ENCODE measurements around the gene FKBP1B.

Gene FKBP1B

GRCh38 chr2:24047703-24048033 lies 1.9 kb upstream of the FKBP1B start:
- TF ChIP-seq EZH2phosphoT487 (IDR thresholded peaks at IDR 0.05; ENCODE audit: low read length) = no peak
- no peak for TF ChIP-seq CTCF (IDR thresholded peaks at IDR 0.05; ENCODE audit: low read length)
- no peak for TF ChIP-seq EZH2 (optimal IDR thresholded peaks at IDR 0.05; ENCODE audit: low read depth, low read length)
- Histone ChIP-seq H3K4me2 (ENCODE audit: low read depth, low read length) (peak overlapping the region; percentile 52; the same call in 1 of the 2 replicates), H3K27me3 (replicated peaks; ENCODE audit: insufficient read depth, low read length) (peaks cover 13% of the 10 kb centered on the region), H3K9ac (ENCODE audit: low read length) (no peak overlapping the region), H3K4me1 (ENCODE audit: low read length) (peaks cover 11% of the 10 kb centered on the region), H3K36me3 (replicated peaks; ENCODE audit: insufficient read depth, low read length) (no peaks in the 10 kb centered on the region), H3K9me3 (replicated peaks; ENCODE audit: insufficient read depth, low read length) (no peaks in the 10 kb centered on the region), H4K20me1 (ENCODE audit: insufficient read depth, low read length) (no peaks in the 10 kb centered on the region), H3K27ac (ENCODE audit: low read length) (no peak overlapping the region), H3K79me2 (ENCODE audit: low read length) (peaks cover 11% of the 10 kb centered on the region), H3K4me3 (ENCODE audit: low read length) (no peak overlapping the region; the same call in 1 of the 2 replicates), H3K9me2 (replicated peaks; ENCODE audit: insufficient read depth, low read length) (no peaks in the 10 kb centered on the region), H3F3A (ENCODE audit: insufficient read depth, low read length) (peaks cover 5% of the 10 kb centered on the region; the same call in 1 of the 2 replicates), H2AFZ (ENCODE audit: low read length) (peak overlapping the region; percentile 88)
- no peak for DNase-seq

- no peaks in the 10 kb centered on the region for H4K20me1 ChIP-seq (ENCODE audit: insufficient read depth, low read length)
- no peaks in the 10 kb centered on the region for H3K9me2 ChIP-seq (replicated peaks; ENCODE audit: insufficient read depth, low read length)
- peaks cover 11% of the 10 kb centered on the region for H3K79me2 ChIP-seq (ENCODE audit: low read length)
- no peaks in the 10 kb centered on the region for H3K36me3 ChIP-seq (replicated peaks; ENCODE audit: insufficient read depth, low read length)
- H3K4me2 ChIP-seq (ENCODE audit: low read depth, low read length) = peak overlapping the region; percentile 60
- no peaks in the 10 kb centered on the region for H3K9me3 ChIP-seq (replicated peaks; ENCODE audit: insufficient read depth, low read length)
- no peak for TF ChIP-seq CTCF (IDR thresholded peaks at IDR 0.05; ENCODE audit: low read length)
- no peak for TF ChIP-seq EZH2phosphoT487 (IDR thresholded peaks at IDR 0.05; ENCODE audit: low read length)
- no peak for TF ChIP-seq EZH2 (optimal IDR thresholded peaks at IDR 0.05; ENCODE audit: low read depth, low read length)
- H3K27me3 ChIP-seq (replicated peaks; ENCODE audit: insufficient read depth, low read length) = peaks cover 13% of the 10 kb centered on the region
- peak overlapping the region; percentile 63; the same call in 1 of the 2 replicates for H2AFZ ChIP-seq (ENCODE audit: low read length)
- no peak overlapping the region for H3K9ac ChIP-seq (ENCODE audit: low read length)
- peaks cover 5% of the 10 kb centered on the region; the same call in 1 of the 2 replicates for H3F3A ChIP-seq (ENCODE audit: insufficient read depth, low read length)
- peak overlapping the region; percentile 57 for H3K4me3 ChIP-seq (ENCODE audit: low read length)
- no peak overlapping the region for H3K27ac ChIP-seq (ENCODE audit: low read length)
- peaks cover 11% of the 10 kb centered on the region for H3K4me1 ChIP-seq (ENCODE audit: low read length)
- DNase-seq = no peak
These were observed 614 bp upstream of the FKBP1B start for GRCh38 chr2:24048769-24049484.

- Histone ChIP-seq H2AFZ (ENCODE audit: low read length) (no peak overlapping the region; the same call in 1 of the 2 replicates), H3K4me2 (ENCODE audit: low read depth, low read length) (peak overlapping the region; percentile 60), H3K27ac (ENCODE audit: low read length) (no peak overlapping the region), H3K79me2 (ENCODE audit: low read length) (peaks cover 11% of the 10 kb centered on the region), H3F3A (ENCODE audit: insufficient read depth, low read length) (0 out of 2 replicates have a peak, but pooled peaks cover 2% of the 10 kb centered on the region), H3K4me1 (ENCODE audit: low read length) (peaks cover 11% of the 10 kb centered on the region), H3K9me2 (replicated peaks; ENCODE audit: insufficient read depth, low read length) (no peaks in the 10 kb centered on the region), H3K4me3 (ENCODE audit: low read length) (peak overlapping the region; percentile 57; the same call in 1 of the 2 replicates), H3K9ac (ENCODE audit: low read length) (no peak overlapping the region), H3K9me3 (replicated peaks; ENCODE audit: insufficient read depth, low read length) (no peaks in the 10 kb centered on the region), H3K36me3 (replicated peaks; ENCODE audit: insufficient read depth, low read length) (no peaks in the 10 kb centered on the region), H3K27me3 (replicated peaks; ENCODE audit: insufficient read depth, low read length) (peaks cover 13% of the 10 kb centered on the region), H4K20me1 (ENCODE audit: insufficient read depth, low read length) (no peaks in the 10 kb centered on the region)
- no peak for DNase-seq
- no peak for TF ChIP-seq CTCF (IDR thresholded peaks at IDR 0.05; ENCODE audit: low read length)
- TF ChIP-seq EZH2 (optimal IDR thresholded peaks at IDR 0.05; ENCODE audit: low read depth, low read length) = no peak
- TF ChIP-seq EZH2phosphoT487 (IDR thresholded peaks at IDR 0.05; ENCODE audit: low read length) = no peak
These were observed 769 bp downstream of the FKBP1B start for GRCh38 chr2:24050041-24050979.
